PC-9 (cell line): ENCODE data around the gene XAF1.

Experiments
- EZH2 ChIP-seq: fragments of 200-600 bp; sonication (generic); IDR thresholded peaks from 2 replicates; pipeline ENCODE4 v1.8.0; 2017; ENCODE audit warnings: antibody characterized with exemption, low read depth
- TF ChIP-seq, protein P1 (sequence below): fragments of 200-600 bp; sonication (generic); conservative IDR thresholded peaks from 2 replicates; pipeline ENCODE4 v1.6.1; 2017; ENCODE audit warnings: mixed run types, antibody characterized with exemption, mild to moderate bottlenecking, moderate library complexity

GRCh38 chr17:6711681-6712057 lies 44.2 kb upstream of the XAF1 start:
- TF ChIP-seq, protein P1, sequence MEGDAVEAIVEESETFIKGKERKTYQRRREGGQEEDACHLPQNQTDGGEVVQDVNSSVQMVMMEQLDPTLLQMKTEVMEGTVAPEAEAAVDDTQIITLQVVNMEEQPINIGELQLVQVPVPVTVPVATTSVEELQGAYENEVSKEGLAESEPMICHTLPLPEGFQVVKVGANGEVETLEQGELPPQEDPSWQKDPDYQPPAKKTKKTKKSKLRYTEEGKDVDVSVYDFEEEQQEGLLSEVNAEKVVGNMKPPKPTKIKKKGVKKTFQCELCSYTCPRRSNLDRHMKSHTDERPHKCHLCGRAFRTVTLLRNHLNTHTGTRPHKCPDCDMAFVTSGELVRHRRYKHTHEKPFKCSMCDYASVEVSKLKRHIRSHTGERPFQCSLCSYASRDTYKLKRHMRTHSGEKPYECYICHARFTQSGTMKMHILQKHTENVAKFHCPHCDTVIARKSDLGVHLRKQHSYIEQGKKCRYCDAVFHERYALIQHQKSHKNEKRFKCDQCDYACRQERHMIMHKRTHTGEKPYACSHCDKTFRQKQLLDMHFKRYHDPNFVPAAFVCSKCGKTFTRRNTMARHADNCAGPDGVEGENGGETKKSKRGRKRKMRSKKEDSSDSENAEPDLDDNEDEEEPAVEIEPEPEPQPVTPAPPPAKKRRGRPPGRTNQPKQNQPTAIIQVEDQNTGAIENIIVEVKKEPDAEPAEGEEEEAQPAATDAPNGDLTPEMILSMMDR, result no peak
- TF ChIP-seq EZH2, result no peak
